ENCODE measurements around the gene WAPL.

DNA sequence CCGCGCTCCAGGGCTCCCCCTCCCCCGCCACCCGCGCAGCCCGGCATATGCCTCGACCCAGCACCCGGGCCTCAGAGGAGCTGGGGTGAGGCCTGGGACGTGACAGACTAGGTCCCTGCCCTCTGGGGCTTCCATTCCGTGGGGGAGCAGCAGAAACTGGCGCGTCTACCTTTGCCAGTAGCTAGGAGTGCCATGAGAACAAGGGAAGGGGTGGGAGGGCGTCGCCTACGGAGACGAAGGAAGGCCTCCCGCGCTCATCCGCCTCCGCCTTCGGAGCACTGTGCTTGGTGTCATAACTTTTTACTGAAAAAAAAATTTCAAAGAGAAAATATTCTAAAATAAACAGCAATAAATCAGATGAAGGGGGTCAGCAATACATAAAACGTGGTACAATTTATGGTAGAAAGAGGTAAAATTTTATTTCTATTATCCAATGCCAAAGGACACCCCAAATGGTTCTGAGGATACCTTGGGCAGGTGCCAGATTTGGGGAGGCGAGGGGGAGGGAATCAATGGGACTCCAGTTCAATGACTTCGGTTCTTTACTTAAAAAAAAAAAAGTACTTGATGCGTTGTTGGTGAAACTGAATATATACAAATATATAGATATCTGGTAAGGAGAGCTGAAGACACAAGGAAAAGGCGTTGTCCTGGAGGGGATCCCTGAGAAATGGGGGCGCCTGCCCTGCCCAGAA is 119.9 kb downstream of the WAPL start:
- TF ChIP-seq POLR2AphosphoS5 (IDR thresholded peaks at IDR 0.05) = no peak
- TF ChIP-seq, protein P1, sequence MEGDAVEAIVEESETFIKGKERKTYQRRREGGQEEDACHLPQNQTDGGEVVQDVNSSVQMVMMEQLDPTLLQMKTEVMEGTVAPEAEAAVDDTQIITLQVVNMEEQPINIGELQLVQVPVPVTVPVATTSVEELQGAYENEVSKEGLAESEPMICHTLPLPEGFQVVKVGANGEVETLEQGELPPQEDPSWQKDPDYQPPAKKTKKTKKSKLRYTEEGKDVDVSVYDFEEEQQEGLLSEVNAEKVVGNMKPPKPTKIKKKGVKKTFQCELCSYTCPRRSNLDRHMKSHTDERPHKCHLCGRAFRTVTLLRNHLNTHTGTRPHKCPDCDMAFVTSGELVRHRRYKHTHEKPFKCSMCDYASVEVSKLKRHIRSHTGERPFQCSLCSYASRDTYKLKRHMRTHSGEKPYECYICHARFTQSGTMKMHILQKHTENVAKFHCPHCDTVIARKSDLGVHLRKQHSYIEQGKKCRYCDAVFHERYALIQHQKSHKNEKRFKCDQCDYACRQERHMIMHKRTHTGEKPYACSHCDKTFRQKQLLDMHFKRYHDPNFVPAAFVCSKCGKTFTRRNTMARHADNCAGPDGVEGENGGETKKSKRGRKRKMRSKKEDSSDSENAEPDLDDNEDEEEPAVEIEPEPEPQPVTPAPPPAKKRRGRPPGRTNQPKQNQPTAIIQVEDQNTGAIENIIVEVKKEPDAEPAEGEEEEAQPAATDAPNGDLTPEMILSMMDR (IDR thresholded peaks at IDR 0.05; ENCODE audit: poor library complexity, severe bottlenecking) = no peak
- TF ChIP-seq RAD21 (conservative IDR thresholded peaks at IDR 0.05) = no peak

All from neural cell (in vitro differentiated cells).